H1 (cell line): ENCODE data around the gene RAB29. TPM values are rescaled to one million over a fixed set of nuclear protein-coding genes. Genes with fewer than 3 reads are reported as not detected.

ENCODE experiments used
- CTCF ChIA-PET: fragments of 300-600 bp; sonication (Branson Sonifier 250); formaldehyde crosslinking; loops from one replicate; lab custom pipeline; 2021; ENCODE audit not compliant: partially characterized antibody; lab: Charles Lee
- POLR2A ChIA-PET: fragments of 300-600 bp; sonication (Branson Sonifier 250); formaldehyde crosslinking; loops from one replicate; lab custom pipeline; 2021; ENCODE audit warnings: inconsistent platforms; ENCODE audit not compliant: partially characterized antibody; lab: Charles Lee
- DNase-seq, 2 experiments: peaks; one replicate each; pipeline versions ENCODE4 v3.0.0 to v3.0.0-alpha.2; 2010 to 2022; ENCODE audit warnings: low spot score in 2 of 2, low read depth in 1 of 2, mixed read lengths in 1 of 2
- FAIRE-seq: peaks from 2 replicates; lab custom pipeline; 2011; peaks lifted over from hg19 to GRCh38; lab: Jason Lieb, UNC
- H2AFZ ChIP-seq: 2 replicates; pipeline ENCODE4 v1.8.1; 2012; ENCODE audit warnings: low read length, inconsistent platforms
- H2AK5ac ChIP-seq: 2 replicates; pipeline ENCODE4 v1.6.1; 2013; ENCODE audit warnings: low read depth, low read length
- H2BK120ac ChIP-seq: replicated peaks from 2 replicates; pipeline ENCODE3; 2013; ENCODE audit warnings: low read depth, low read length, inconsistent platforms
- H2BK12ac ChIP-seq: 2 replicates; pipeline ENCODE4 v1.6.1; 2013; ENCODE audit warnings: low read depth, low read length
- H2BK15ac ChIP-seq: 2 replicates; pipeline ENCODE4 v1.6.1; 2013; ENCODE audit warnings: low read length
- H2BK20ac ChIP-seq: 2 replicates; pipeline ENCODE4 v1.6.1; 2013; ENCODE audit warnings: low read length
- H2BK5ac ChIP-seq: 2 replicates; pipeline ENCODE4 v1.6.1; 2013; ENCODE audit warnings: low read depth, low read length
- H3K14ac ChIP-seq: 2 replicates; pipeline ENCODE4 v1.6.1; 2013; ENCODE audit warnings: inconsistent platforms; ENCODE audit not compliant: insufficient read length
- H3K18ac ChIP-seq: 2 replicates; pipeline ENCODE4 v1.6.1; 2013; ENCODE audit warnings: low read length; ENCODE audit errors: extremely low read depth
- H3K23ac ChIP-seq: 2 replicates; pipeline ENCODE4 v1.6.1; 2013; ENCODE audit warnings: inconsistent platforms; ENCODE audit not compliant: insufficient read length
- H3K23me2 ChIP-seq: 2 replicates; pipeline ENCODE4 v1.6.1; 2013; ENCODE audit warnings: low read depth, low read length
- H3K27ac ChIP-seq: 2 replicates; pipeline ENCODE4 v1.6.1; 2011; ENCODE audit warnings: low read depth, low read length, inconsistent platforms
- H3K27me3 ChIP-seq, 4 experiments: replicated peaks in 1 of 4; 1 replicate in 1 of 4; 2 replicates in 3 of 4; pipeline versions ENCODE4 v1.6.1 to v1.8.1; 2011 to 2013; ENCODE audit warnings: low read length in 3 of 4, mild to moderate bottlenecking in 3 of 4, inconsistent platforms in 2 of 4, mixed read lengths in 2 of 4, moderate library complexity in 1 of 4; ENCODE audit not compliant: control insufficient read depth in 3 of 4, insufficient read depth in 3 of 4; ENCODE audit errors: extremely low read depth in 1 of 4
- H3K36me3 ChIP-seq, 4 experiments: 2 replicates each; pipeline versions ENCODE4 v1.6.1 to v1.8.1; 2011 to 2013; ENCODE audit warnings: mild to moderate bottlenecking in 4 of 4, low read length in 3 of 4, moderate library complexity in 2 of 4, control low read depth in 1 of 4, inconsistent platforms in 1 of 4; ENCODE audit not compliant: insufficient read depth in 4 of 4, control insufficient read depth in 2 of 4
- H3K4ac ChIP-seq: replicated peaks from 2 replicates; pipeline ENCODE3; 2013; ENCODE audit warnings: low read length, low read depth, mixed read lengths, inconsistent platforms; ENCODE audit not compliant: insufficient read length
- H3K4me1 ChIP-seq, 4 experiments: replicated peaks in 1 of 4; 1 replicate in 1 of 4; 2 replicates in 3 of 4; pipeline versions ENCODE4 v1.6.1 to v1.8.1; 2011 to 2013; ENCODE audit warnings: low read length in 3 of 4, inconsistent platforms in 2 of 4, mixed read lengths in 1 of 4; ENCODE audit not compliant: insufficient read depth in 4 of 4, control insufficient read depth in 3 of 4
- H3K4me2 ChIP-seq, 2 experiments: 2 replicates each; pipeline versions ENCODE4 v1.6.1 to v1.8.1; 2011 to 2013; ENCODE audit warnings: low read depth in 2 of 2, low read length in 2 of 2, control low read depth in 1 of 2, inconsistent platforms in 1 of 2, mild to moderate bottlenecking in 1 of 2; ENCODE audit not compliant: insufficient read depth in 1 of 2
- H3K4me3 ChIP-seq, 4 experiments: fragments of 200-600, 300-600 bp in 1 of 4; sonication (generic), shearing (Covaris generic), sonication (Bioruptor Twin) in 1 of 4; 2 replicates each; pipeline versions ENCODE4 v1.5.1 to v1.8.1; 2011 to 2016; ENCODE audit warnings: low read length in 4 of 4, low read depth in 3 of 4, control low read depth in 2 of 4, inconsistent platforms in 2 of 4, mild to moderate bottlenecking in 2 of 4, mixed read lengths in 1 of 4, moderate library complexity in 1 of 4; ENCODE audit not compliant: insufficient read depth in 2 of 4; ENCODE audit errors: extremely low read depth in 1 of 4
- H3K56ac ChIP-seq: replicated peaks from 2 replicates; pipeline ENCODE3; 2013; ENCODE audit warnings: low read depth, mild to moderate bottlenecking, mixed read lengths, low read length, inconsistent platforms; ENCODE audit not compliant: insufficient read length
- H3K79me1 ChIP-seq: 2 replicates; pipeline ENCODE4 v1.6.1; 2013; ENCODE audit warnings: low read depth, low read length, control low read depth
- H3K79me2 ChIP-seq, 2 experiments: 2 replicates each; pipeline versions ENCODE4 v1.6.1 to v1.8.1; 2012 to 2013; ENCODE audit warnings: low read length in 2 of 2, mild to moderate bottlenecking in 2 of 2, inconsistent platforms in 1 of 2; ENCODE audit not compliant: insufficient read depth in 2 of 2, control insufficient read depth in 1 of 2
- H3K9ac ChIP-seq, 4 experiments: replicated peaks in 1 of 4; 1 replicate in 1 of 4; 2 replicates in 3 of 4; pipeline versions ENCODE4 v1.6.1 to v1.8.1; 2011 to 2013; ENCODE audit warnings: low read depth in 3 of 4, low read length in 3 of 4, control low read depth in 2 of 4, mild to moderate bottlenecking in 2 of 4, moderate library complexity in 2 of 4, inconsistent platforms in 1 of 4; ENCODE audit errors: extremely low read depth in 1 of 4
- H3K9me3 ChIP-seq, 2 experiments: 2 replicates each; pipeline versions ENCODE4 v1.6.1 to v1.8.1; 2012 to 2013; ENCODE audit warnings: mild to moderate bottlenecking in 2 of 2, moderate library complexity in 2 of 2, control low read depth in 1 of 2, inconsistent platforms in 1 of 2, low read depth in 1 of 2, low read length in 1 of 2, mixed read lengths in 1 of 2; ENCODE audit not compliant: insufficient read depth in 2 of 2
- H4K20me1 ChIP-seq, 2 experiments: replicated peaks in 1 of 2; 2 replicates each; pipeline versions ENCODE3 to v1.8.1; 2011 to 2013; ENCODE audit warnings: inconsistent platforms in 2 of 2, low read length in 2 of 2, mild to moderate bottlenecking in 1 of 2; ENCODE audit not compliant: insufficient read depth in 2 of 2, control insufficient read depth in 1 of 2
- H4K5ac ChIP-seq: 2 replicates; pipeline ENCODE4 v1.6.1; 2013; ENCODE audit warnings: low read length, low read depth, mixed read lengths, inconsistent platforms; ENCODE audit not compliant: insufficient read length
- H4K8ac ChIP-seq: 2 replicates; pipeline ENCODE4 v1.8.0; 2013; ENCODE audit warnings: mild to moderate bottlenecking, moderate library complexity, low read length, inconsistent platforms; ENCODE audit not compliant: insufficient read depth; ENCODE audit errors: extremely low read depth
- H4K91ac ChIP-seq: replicated peaks from 2 replicates; pipeline ENCODE3; 2013; ENCODE audit warnings: low read length, mixed read lengths, inconsistent platforms; ENCODE audit not compliant: insufficient read length
- JUN ChIP-seq: IDR thresholded peaks from 2 replicates; pipeline ENCODE4 v1.6.1; 2011; ENCODE audit warnings: low read depth, mild to moderate bottlenecking, improper control_type of control experiment, low read length
- POLR2A ChIP-seq, 2 experiments: IDR thresholded peaks; 1 replicate in 1 of 2; 2 replicates in 1 of 2; pipeline ENCODE4 v1.6.1; 2011; ENCODE audit warnings: low read depth in 2 of 2, low read length in 2 of 2, mild to moderate bottlenecking in 2 of 2; ENCODE audit errors: control extremely low read depth in 1 of 2
- SIX5 ChIP-seq: IDR thresholded peaks from 2 replicates; pipeline ENCODE4 v1.6.1; 2011; ENCODE audit warnings: mild to moderate bottlenecking, low read depth, low read length
- WGBS, 2 experiments: shearing (Covaris generic) in 1 of 2; methylation state at CpG; one replicate each; pipeline versions ENCODE4 v1.1.6 to v1.1.7; 2013 to 2015; ENCODE audit warnings: low lambda C conversion rate in 2 of 2, mixed read lengths in 2 of 2, inconsistent platforms in 1 of 2, low coverage in 1 of 2, missing lambda C conversion rate in 1 of 2; ENCODE audit not compliant: insufficient replicate concordance in 2 of 2, insufficient coverage in 1 of 2, insufficient read length in 1 of 2; ENCODE audit errors: extremely low coverage in 1 of 2, missing lambda C conversion rate in 1 of 2; 5-methylcytosine and 5-hydroxymethylcytosine counted together
- polyA plus RNA-seq, 7 experiments: library from polyadenylated mRNA; depleted of rRNA in 3 of 7; stranded (reverse) in 5 of 7; unstranded in 2 of 7; fragments of >200 nt in 5 of 7; fragments of 200-250 nt in 2 of 7; gene quantifications; 1 replicate in 5 of 7; 2 replicates in 1 of 7; 4 replicates in 1 of 7; pipeline versions ENCODE4 v1.2.1 to v1.2.3, GENCODE V29; 2011 to 2013; ENCODE audit warnings: missing spikeins in 2 of 7, mixed read lengths in 2 of 7
- total RNA-seq: library from RNA; stranded (reverse); fragmentation: NEBNext Ultra II Directional; extraction: Animal tissue kit (Norgen Biotek cat#: 25700); gene quantifications from 2 replicates; pipeline ENCODE4 v1.2.1, GENCODE V29; 2021

RAB29 gene
- total and polyA plus RNA-seq, 2 of the 8 experiments (the other 6 are each of a cell fraction or from before 2014, with no cell fraction given): 10.1 to 17.3 TPM

- no peaks in the 10 kb centered on the region for H3K79me1 ChIP-seq
- POLR2A ChIA-PET: interaction anchor here (4.6 kb wide), 1 partner anchor 12 kb away, joined by 15 read pairs; no protein-coding TSS in a partner anchor
- H2AK5ac ChIP-seq: no peak overlapping the region
- H3K4me3 ChIP-seq: no peak overlapping the region
- no peaks in the 10 kb centered on the region for H3K4me1 ChIP-seq
- H2BK12ac ChIP-seq: no peak overlapping the region
- H4K8ac ChIP-seq: no peak overlapping the region
- no peak overlapping the region for H2BK5ac ChIP-seq
- H4K91ac ChIP-seq: no peak overlapping the region
- CTCF ChIA-PET: interaction anchor here (0.6 to 1.0 kb wide), 4 partner anchors 12 to 200 kb away, joined by 3 read pairs; no protein-coding TSS in a partner anchor
- 91% methylated on average over 3 of the region's 3 CpGs; no CpG with 5 or more reads in 1 of the 2 experiments for WGBS, 2 experiments
- no peak overlapping the region for H3K4me2 ChIP-seq
- H3K56ac ChIP-seq: no peak overlapping the region
- H4K20me1 ChIP-seq: no peaks in the 10 kb centered on the region
- no peak overlapping the region for H3K14ac ChIP-seq
- no peaks in the 10 kb centered on the region for H3K36me3 ChIP-seq
- H3K27ac ChIP-seq: no peak overlapping the region
- no peaks in the 10 kb centered on the region for H3K9me3 ChIP-seq
- H3K23ac ChIP-seq: no peak overlapping the region
- H3K9ac ChIP-seq: no peak overlapping the region
- H3K18ac ChIP-seq: no peak overlapping the region
- H2AFZ ChIP-seq: no peak overlapping the region
- H2BK15ac ChIP-seq: no peak overlapping the region
- no peak for TF ChIP-seq JUN
- TF ChIP-seq POLR2A (IDR thresholded peaks at IDR 0.05; ENCODE audit: control extremely low read depth in 1 of 2, low read depth in 2 of 2, low read length in 2 of 2): no peak
- TF ChIP-seq SIX5: no peak
- no peaks in the 10 kb centered on the region for H3K79me2 ChIP-seq
- DNase-seq (no peak), FAIRE-seq (no peak)
- H2BK120ac ChIP-seq: no peak overlapping the region
- no peak overlapping the region for H2BK20ac ChIP-seq
- H4K5ac ChIP-seq: no peak overlapping the region
- no peak overlapping the region for H3K4ac ChIP-seq
- H3K27me3 ChIP-seq: no peaks in the 10 kb centered on the region
- H3K23me2 ChIP-seq: no peaks in the 10 kb centered on the region
Measured at GRCh38 chr1:205760606-205761005, 14.7 kb downstream of the RAB29 start.
